Motor neuron (in vitro differentiated cells): ENCODE measurements around the gene NEMP1. TPM values are rescaled to one million over a fixed set of nuclear protein-coding genes. Genes with fewer than 3 reads are reported as not detected.

Source experiments
- ATAC-seq, 8 experiments: fragments of 200-7000 bp; cut with Tn5 transposase; replicated peaks in 6 of 8; 2 replicates each; pipeline ENCODE4 v1.8.0; 2021; ENCODE audit warnings: mild to moderate bottlenecking in 8 of 8, moderate library complexity in 8 of 8
- H3K27ac ChIP-seq, 2 donors: fragments of 250-450 bp; sonication (Bioruptor Pico); 2 replicates each; pipeline ENCODE4 v1.9.0; 2021; ENCODE audit warnings: antibody characterized with exemption in 2 of 2, mild to moderate bottlenecking in 2 of 2, moderate library complexity in 1 of 2
- H3K4me1 ChIP-seq, 2 donors: fragments of 250-450 bp; sonication (Bioruptor Pico); replicated peaks in 1 of 2; 2 replicates each; pipeline ENCODE4 v1.6.1; 2021; ENCODE audit warnings: antibody characterized with exemption in 2 of 2, mild to moderate bottlenecking in 2 of 2, moderate library complexity in 1 of 2
- H3K4me3 ChIP-seq, 5 donors: fragments of 250-450 bp; sonication (Bioruptor Pico); 2 replicates each; pipeline ENCODE4 v1.9.0; 2021; ENCODE audit warnings: antibody characterized with exemption in 5 of 5, mild to moderate bottlenecking in 5 of 5, moderate library complexity in 4 of 5
- WGBS, 10 experiments: fragments of 450-650 bp; shearing (Covaris generic); methylation state at CpG; one replicate each; pipeline ENCODE4 v1.0.0; 2022; 5-methylcytosine and 5-hydroxymethylcytosine counted together
- in situ Hi-C, 9 experiments: fragments of 400-800 bp; cut with MboI; loops; one replicate each; pipeline ENCODE4 v1.15.0; 2021; ENCODE audit warnings: low sequenced_read_pairs in 9 of 9, low pct_unique_long_range_greater_than_20kb in 2 of 9; ENCODE audit not compliant: unreplicated experiment in 9 of 9
- total RNA-seq, 8 experiments: library from RNA; unstranded; fragments of 300-600 nt; gene quantifications; 2 replicates each; pipeline versions ENCODE4 v1.2.3 to v1.2.4, GENCODE V29; 2022

NEMP1 gene
- total RNA-seq, 8 experiments from 2014 or later: 3.7 to 19.8 (median 6.4) TPM

DNA sequence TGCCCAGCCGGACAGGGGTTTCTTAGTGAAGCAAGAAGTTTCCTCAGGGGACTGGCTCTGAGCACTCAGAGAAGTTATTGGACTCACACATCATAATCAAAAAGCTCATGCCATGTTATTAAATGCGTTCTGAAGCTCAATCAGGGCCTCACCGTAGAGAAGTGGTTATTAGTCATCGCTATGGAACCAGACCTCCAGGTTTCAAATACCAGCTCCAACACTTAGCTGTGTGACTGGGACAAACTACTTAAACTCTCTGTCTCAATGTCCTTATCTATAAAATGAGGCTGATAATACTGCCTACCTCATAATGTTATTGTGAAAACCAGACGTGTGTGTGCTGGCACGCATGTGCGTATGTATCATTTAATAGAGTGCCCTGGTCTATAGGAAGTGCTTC lies 25.3 kb upstream of the NEMP1 start:
- no peak overlapping the region for H3K4me3 ChIP-seq
- peaks cover 0 to 7% of the 10 kb centered on the region in 2 donors for H3K4me1 ChIP-seq
- WGBS, 10 experiments: 90 to 100% (median 92%) methylated on average over 2 to 5 of the region's 7 CpGs; no CpG with 5 or more reads in 5 of the 10 experiments
- no peak overlapping the region for H3K27ac ChIP-seq
- in situ Hi-C loops: no loop called here
- ATAC-seq: no peak

DNA sequence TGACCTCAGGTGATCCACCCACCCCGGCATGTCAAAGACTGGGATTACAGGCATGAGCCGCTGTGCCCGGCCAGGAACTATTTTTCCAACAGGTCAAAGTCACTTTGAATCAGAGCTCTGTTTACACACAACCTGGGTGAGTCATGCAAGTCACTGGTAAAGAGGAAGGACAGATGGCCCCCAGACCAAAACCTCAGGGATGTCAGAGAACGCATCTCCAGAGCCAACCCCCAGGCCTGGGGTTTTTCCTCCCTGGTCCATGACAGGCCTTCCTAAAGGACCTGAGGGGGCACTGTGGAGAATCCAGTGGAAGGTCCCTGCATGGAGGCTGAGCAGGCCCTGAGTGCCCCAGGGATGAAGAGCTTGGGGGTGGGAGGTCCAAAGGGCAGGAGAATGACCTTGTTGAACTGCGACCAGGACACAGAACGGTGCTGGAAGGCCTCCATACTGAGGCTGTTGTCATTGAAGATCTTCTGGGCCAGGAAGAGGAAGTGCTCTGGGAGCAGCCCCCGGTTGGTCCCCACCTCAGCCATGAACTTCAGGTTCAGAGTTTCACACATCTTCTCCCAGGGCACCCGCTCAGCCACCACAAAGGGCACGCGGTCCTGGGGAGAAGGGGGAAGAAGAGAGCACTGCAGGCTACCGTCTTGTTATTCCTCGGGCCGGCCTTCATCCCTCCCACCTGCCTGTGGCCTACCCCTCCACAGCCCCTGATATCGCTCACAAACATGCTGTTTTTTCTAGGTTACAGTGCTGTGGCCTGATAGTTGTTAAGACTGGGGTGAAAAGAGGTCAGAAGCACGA lies 23.5 kb upstream of the NEMP1 start:
- WGBS, 10 experiments: 69 to 100% (median 88%) methylated on average over 1 to 11 of the region's 15 CpGs; no CpG with 5 or more reads in 3 of the 10 experiments
- Histone ChIP-seq H3K27ac (no peak overlapping the region), H3K4me3 (no peak overlapping the region), H3K4me1 (peaks cover 0 to 7% of the 10 kb centered on the region in 2 donors)
- ATAC-seq: no peak
- in situ Hi-C loops: no loop called here

DNA sequence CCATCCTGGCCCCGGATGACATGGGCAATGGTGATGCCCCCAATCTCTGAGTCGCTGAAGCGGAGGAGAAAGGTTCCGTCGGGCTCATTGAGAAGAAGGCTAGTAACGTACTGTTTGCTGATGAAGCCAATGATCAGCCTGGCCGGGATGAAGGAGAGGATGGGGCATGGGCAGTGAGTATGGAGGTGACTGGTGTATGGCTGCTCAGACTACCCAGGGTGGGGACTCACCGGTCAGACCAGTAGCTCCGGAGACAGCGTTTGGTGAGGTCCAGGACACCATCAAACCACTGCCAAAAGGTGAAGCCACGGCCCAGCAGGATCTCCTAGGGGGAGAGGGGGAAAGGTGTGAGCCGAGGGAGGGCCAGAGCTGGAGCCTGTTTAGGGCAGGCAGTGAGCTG lies 21.2 kb upstream of the NEMP1 start:
- in situ Hi-C loops: no loop called here
- peaks cover 0 to 7% of the 10 kb centered on the region in 2 donors for H3K4me1 ChIP-seq
- no peak for ATAC-seq
- H3K4me3 ChIP-seq: no peak overlapping the region
- WGBS, 10 experiments: 85 to 100% (median 95%) methylated on average over 1 to 6 of the region's 12 CpGs; no CpG with 5 or more reads in 6 of the 10 experiments
- H3K27ac ChIP-seq: no peak overlapping the region

DNA sequence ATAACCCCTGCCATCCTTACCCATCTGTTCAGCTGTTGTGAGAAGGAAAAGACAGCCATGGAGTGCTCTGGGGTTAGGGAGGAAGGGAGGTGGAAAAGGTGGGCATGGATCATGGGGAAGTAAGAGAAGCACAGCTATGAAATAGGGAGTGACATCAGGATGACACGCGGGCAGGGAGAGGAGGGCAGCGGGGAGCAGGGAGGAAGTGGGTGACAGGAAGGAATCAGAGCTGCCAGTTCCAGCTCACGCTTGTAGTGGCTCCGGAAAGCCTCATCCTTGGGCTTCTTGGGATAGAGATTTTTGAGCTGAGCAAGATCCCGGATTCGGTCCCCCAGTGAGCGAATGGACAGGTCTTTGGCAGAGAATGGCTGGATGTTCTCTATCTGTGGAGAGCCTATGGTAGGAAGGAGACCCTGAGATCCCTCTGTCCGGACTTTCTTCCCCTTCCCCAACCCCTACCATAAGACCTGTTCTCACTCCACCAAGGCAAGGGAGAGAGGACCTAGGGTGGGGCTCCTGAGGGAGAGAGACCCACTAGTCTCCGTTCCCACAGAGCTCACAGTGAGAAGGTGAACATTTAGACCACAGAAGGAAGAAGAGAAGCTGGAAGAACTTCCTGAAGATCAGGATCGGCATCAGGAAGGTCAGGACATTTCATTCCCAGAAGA lies 20.6 kb upstream of the NEMP1 start:
- H3K4me1 ChIP-seq: peaks cover 3 to 13% of the 10 kb centered on the region in 2 donors
- H3K27ac ChIP-seq: no peak overlapping the region
- no peak overlapping the region for H3K4me3 ChIP-seq
- in situ Hi-C loops: no loop called here
- 40 to 100% (median 80%) methylated on average over 1 to 7 of the region's 11 CpGs; no CpG with 5 or more reads in 2 of the 10 experiments for WGBS, 10 experiments
- no peak for ATAC-seq

DNA sequence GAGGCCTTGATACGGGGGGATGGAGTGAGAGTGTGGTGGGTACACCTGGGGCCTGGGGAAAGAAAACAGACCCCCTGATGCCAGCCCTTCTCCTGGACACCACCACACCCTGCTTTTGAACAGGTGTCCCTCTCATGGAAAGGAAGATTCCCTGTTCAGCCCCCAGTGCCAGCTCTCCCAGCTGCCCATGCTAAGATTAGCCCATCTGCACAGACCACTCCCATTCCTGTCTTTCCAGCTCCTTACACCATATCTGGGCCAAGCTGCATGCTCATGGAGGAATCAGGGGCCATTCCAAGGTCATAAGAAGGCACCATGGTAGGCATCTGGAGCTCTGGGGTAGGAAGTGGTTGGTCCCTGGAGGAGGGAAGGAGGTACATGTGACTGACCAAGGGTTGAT lies 20.0 kb upstream of the NEMP1 start:
- 100% methylated on average over 1 of the region's 1 CpG; no CpG with 5 or more reads in 9 of the 10 experiments for WGBS, 10 experiments
- Histone ChIP-seq H3K4me1 (peaks cover 10 to 20% of the 10 kb centered on the region in 2 donors), H3K4me3 (no peak overlapping the region), H3K27ac (no peak overlapping the region)
- in situ Hi-C loops: no loop called here
- no peak for ATAC-seq

DNA sequence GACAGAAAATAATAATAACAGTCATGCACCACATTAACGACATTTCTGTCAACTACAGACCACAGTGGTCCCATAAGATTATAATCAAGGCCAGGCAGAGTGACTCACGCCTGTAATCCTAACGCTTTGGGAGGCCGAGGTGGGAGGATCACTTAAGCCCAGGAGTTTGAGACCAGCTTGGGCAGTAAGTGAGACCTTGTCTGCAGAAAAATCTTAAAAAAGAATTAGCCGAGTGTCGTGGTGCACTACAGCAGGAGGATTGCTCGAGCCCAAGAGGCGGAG lies 18.9 kb upstream of the NEMP1 start:
- in situ Hi-C loops: no loop called here
- Histone ChIP-seq H3K4me3 (no peak overlapping the region), H3K4me1 (peaks cover 12 to 25% of the 10 kb centered on the region in 2 donors), H3K27ac (no peak overlapping the region)
- 20 to 100% (median 91%) methylated on average over 1 to 8 of the region's 8 CpGs; no CpG with 5 or more reads in 3 of the 10 experiments for WGBS, 10 experiments
- no peak for ATAC-seq

DNA sequence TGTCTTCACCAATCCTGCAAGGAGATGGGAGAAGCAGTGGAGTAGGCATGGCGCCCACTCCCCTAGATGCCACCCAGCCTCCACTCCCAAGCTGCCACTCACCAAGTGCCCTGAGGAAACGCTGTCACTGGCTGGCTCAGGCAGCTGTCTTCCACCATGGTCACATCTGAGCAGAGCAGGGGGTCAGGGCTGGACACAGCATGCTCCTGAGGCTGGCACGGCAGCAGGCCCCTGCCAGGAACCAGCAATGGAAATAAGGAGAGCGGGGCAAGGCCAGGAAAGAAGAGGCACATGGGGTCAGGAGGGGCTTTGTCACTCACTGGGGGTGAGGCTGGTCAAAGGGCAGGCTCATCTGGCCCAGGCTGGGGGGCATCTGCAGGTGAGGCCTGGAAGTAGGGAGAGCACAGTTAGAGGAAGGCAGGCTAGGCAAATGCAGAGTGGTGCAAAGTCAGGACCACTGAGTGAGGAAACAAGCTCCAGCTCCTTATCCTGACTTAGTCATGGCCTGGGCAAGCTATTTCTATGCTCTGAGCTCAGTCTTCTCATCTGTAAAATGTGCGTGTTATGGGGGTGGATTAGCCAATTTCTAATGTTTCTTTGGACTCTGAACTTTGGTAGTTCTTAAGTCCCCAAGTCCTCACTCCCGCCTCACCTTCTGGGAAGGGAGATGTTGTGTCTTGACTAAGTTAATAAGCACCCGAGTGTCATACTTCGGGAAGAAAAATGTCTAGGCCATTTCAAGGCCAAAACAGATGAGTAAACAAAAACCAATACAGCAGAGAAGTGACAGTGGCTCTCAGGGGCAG lies 18.4 kb upstream of the NEMP1 start:
- in situ Hi-C loops: no loop called here
- H3K27ac ChIP-seq: no peak overlapping the region
- peaks cover 12 to 20% of the 10 kb centered on the region in 2 donors for H3K4me1 ChIP-seq
- WGBS, 10 experiments: 59 to 100% (median 100%) methylated on average over 1 to 5 of the region's 8 CpGs; no CpG with 5 or more reads in 5 of the 10 experiments
- H3K4me3 ChIP-seq: no peak overlapping the region
- no peak for ATAC-seq

DNA sequence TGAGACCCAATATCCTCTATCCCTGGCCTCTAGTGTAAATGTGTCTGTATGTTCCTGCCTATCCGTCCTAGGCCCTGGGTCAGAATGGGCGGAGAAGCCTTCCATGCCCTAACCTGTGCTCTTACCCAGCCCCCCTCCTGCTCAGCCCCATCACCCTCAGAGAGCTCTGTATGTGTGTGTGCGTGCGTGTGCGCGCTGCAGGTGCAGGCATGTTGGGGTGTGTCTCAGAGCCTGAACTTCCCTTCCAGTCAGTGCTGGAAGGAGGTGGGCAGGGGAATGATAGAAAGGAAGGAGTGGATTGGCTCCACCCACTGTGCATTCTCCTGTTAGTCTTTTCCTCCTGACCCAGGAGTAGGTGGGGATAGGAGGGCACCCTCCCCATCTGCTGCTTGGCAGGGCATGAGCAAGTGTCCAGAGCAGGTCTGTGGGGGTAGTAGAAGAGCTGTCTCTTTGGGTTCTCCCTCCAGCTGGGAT lies 17.5 kb upstream of the NEMP1 start:
- no peak overlapping the region for H3K4me3 ChIP-seq
- no peak overlapping the region for H3K27ac ChIP-seq
- in situ Hi-C loops: no loop called here
- peak in 4 of 8 experiments; percentile 7 to 37 (median 10) for ATAC-seq
- WGBS, 10 experiments: 69 to 88% (median 81%) methylated on average over 2 to 5 of the region's 6 CpGs; no CpG with 5 or more reads in 6 of the 10 experiments
- H3K4me1 ChIP-seq: peaks cover 12 to 20% of the 10 kb centered on the region in 2 donors

DNA sequence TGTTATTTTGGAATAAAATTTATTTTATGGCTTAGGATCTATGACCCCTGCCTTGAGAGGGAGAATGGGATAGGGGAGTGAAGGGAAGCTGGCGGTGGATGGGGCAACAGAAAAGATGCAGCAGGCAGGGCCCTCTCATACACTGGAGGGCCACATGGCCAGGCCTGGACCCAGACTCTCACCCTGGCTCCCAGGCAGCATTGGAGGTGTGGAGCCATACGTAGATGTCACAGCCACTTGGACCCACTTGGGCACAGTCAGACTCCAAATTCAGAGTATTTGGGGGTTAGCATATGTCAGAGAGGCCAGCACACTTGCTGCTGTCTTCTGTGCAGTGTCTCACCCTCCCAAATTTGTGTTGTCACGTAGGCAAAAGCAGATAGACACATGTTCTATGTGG lies 16.8 kb upstream of the NEMP1 start:
- no peak for ATAC-seq
- WGBS, 10 experiments: 83 to 100% (median 100%) methylated on average over 1 to 2 of the region's 3 CpGs; no CpG with 5 or more reads in 2 of the 10 experiments
- Histone ChIP-seq H3K4me3 (no peak overlapping the region), H3K4me1 (peaks cover 18 to 27% of the 10 kb centered on the region in 2 donors), H3K27ac (no peak overlapping the region)
- in situ Hi-C loops: no loop called here

DNA sequence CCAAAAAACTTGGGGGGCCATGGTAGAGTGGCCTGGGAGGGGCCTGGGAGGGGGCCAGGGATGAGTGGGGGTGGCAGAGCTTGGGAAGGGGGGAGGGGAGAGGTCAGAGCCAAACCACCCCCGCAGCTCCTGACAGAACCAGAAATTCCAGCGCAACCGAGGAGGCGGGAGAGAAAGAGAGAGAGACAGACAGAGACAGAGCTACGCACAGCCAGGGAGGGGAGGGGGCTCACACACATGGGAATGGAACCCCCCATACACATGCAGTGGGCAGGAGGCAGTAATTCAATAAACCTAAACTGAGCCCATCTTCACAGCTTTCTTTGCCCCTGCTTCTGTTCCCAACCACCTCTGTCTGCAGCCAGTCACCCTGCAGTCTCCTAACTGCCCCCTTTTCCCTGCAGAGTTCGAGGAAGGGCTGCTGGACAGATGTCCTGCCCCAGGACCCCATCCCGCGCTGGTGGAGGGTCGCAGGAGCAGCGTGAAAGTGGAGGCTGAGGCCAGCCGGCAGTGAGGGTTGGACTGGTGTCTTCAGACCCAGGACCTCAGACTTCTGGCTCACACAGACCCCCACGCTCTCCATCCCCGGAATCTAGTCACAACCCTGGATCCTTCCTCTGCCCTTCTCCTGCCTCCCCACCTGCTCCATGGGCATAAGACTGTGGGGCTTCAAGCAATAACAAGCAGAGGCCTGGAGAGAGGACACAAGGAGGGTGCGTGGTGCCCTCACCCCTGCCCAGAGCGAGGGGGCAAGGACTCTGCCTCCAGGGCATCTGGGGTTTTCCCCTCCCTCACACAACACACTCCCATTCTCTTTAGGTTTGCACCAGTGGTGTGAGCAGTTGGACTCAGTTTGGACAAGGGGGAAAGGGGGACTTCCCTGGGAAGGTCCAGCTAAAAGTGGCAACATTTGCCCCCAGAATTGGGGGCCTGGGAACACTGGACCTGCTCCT lies 15.9 kb upstream of the NEMP1 start:
- peak overlapping the region; percentile 43 to 47 for H3K27ac ChIP-seq
- peak in 3 of 8 experiments; percentile 1 to 14 (median 6) for ATAC-seq
- 31 to 100% (median 72%) methylated on average over 1 to 8 of the region's 15 CpGs; no CpG with 5 or more reads in 5 of the 10 experiments for WGBS, 10 experiments
- no peak overlapping the region for H3K4me3 ChIP-seq
- peaks cover 19 to 30% of the 10 kb centered on the region in 2 donors for H3K4me1 ChIP-seq
- in situ Hi-C loops: no loop called here

DNA sequence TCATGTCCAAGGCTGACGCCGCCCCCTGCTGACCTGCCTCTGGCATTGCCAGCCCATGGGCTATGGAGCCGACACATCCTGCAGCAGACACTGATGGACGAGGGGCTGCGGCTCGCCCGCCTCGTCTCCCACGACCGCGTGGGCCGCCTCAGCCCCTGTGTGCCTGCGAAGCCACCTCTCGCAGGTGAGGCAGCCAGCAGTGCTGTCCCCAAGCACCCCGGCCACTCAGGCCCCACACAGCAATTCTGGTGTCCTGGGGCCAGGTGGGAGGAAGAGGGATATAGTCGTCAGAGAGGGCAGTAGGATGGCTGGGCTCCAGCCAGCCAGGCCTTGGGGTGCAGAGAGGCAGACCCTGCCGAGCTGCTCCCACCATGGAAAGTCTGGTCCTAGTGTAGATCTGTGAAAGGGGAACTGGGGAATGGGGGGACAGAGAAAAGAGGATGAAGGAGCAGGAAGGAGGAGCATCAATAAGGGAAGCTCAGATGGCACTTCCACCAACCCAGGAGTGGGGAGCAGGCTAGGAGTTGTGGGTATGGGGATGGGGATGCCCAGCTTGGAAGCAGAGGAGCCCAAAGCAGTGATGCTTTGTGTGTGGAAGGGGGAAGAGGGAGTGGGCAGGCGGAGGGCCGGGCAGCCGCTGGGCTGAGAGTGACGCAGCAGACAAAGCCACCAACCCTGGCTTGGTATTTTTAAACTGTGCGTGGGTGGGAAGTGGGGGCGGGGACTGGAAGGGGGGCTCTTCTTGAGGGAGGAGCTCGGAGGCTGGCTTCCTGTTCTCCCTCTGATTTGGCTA lies 15.0 kb upstream of the NEMP1 start:
- Histone ChIP-seq H3K4me1 (peaks cover 19 to 30% of the 10 kb centered on the region in 2 donors), H3K27ac (peak overlapping the region; percentile 43 to 47), H3K4me3 (no peak overlapping the region)
- in situ Hi-C loops: no loop called here
- peak; percentile 2 to 46 (median 38) for ATAC-seq
- 0 to 50% (median 38%) methylated on average over 1 to 3 of the region's 24 CpGs; no CpG with 5 or more reads in 5 of the 10 experiments for WGBS, 10 experiments
